ENCODE measurements around the gene SUPT6H. TPM values are rescaled to one million over a fixed set of nuclear protein-coding genes. Genes with fewer than 3 reads are reported as not detected.
"Not testable (repeated sequence)": the region's sequence is repeated elsewhere in the genome, so short reads cannot be mapped to it uniquely, and the experiment has no call there.

Gene SUPT6H
- total RNA-seq, 1 donor from 2014 or later: 63.5 TPM

DNA sequence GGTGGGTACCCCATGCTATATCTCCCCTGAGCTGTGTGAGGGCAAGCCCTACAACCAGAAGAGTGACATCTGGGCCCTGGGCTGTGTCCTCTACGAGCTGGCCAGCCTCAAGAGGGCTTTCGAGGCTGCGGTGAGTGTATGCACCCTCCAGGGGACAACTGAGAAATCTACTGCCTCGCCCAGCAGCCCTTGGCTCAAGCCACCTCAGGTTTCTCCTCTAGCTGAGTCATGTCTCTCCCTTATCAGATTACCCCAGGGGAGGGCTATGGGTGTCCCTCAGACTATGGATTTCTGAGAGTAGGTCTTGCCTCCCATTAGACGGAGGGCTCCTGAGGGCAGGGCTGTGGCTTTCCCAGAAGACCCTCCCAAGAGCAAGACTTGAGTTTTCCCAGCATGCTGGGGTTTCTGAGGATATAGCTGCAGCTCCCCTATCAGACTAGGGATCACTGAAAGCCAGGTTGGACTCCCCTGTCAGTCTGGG is 73.3 kb downstream of the SUPT6H start:
- Mint-ChIP-seq H3K27ac (ENCODE audit: unreplicated experiment) (no peak overlapping the region), H3K27me3 (ENCODE audit: low read depth) (no peaks in the 10 kb centered on the region), H3K4me1 (ENCODE audit: low read depth) (no peaks in the 10 kb centered on the region), H3K4me3 (ENCODE audit: unreplicated experiment) (no peak overlapping the region), H3K36me3 (ENCODE audit: low read depth) (no peaks in the 10 kb centered on the region), H3K9me3 (ENCODE audit: low read depth) (no peaks in the 10 kb centered on the region)
- TF ChIP-seq, protein P1, sequence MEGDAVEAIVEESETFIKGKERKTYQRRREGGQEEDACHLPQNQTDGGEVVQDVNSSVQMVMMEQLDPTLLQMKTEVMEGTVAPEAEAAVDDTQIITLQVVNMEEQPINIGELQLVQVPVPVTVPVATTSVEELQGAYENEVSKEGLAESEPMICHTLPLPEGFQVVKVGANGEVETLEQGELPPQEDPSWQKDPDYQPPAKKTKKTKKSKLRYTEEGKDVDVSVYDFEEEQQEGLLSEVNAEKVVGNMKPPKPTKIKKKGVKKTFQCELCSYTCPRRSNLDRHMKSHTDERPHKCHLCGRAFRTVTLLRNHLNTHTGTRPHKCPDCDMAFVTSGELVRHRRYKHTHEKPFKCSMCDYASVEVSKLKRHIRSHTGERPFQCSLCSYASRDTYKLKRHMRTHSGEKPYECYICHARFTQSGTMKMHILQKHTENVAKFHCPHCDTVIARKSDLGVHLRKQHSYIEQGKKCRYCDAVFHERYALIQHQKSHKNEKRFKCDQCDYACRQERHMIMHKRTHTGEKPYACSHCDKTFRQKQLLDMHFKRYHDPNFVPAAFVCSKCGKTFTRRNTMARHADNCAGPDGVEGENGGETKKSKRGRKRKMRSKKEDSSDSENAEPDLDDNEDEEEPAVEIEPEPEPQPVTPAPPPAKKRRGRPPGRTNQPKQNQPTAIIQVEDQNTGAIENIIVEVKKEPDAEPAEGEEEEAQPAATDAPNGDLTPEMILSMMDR (IDR thresholded peaks at IDR 0.05): no peak
- no peak for DNase-seq (ENCODE audit: low spot score)

DNA sequence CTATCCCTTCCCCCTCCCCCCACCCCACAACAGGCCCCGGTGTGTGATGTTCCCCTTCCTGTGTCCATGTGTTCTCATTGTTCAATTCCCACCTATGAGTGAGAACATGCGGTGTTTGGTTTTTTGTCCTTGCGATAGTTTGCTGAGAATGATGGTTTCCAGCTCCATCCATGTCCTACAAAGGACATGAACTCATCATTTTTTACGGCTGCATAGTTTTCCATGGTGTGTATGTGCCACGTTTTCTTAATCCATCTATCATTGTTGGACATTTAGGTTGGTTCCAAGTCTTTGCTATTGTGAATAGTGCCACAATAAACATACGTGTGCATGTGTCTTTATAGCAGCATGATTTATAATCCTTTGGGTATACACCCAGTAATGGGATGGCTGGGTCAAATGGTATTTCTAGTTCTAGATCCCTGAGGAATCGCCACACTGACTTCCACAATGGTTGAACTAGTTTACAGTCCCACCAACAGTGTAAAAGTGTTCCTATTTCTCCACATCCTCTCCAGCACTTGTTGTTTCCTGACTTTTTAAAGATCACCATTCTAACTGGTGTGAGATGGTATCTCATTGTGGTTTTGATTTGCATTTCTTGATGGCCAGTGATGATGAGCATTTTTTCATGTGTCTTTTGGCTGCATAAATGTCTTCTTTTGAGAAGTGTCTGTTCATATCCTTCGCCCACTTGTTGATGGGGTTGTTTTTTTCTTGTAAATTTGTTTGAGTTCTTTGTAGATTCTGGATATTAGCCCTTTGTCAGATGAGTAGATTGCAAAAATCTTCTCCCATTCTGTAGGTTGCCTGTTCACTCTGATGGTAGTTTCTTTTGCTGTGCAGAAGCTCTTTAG is 74.1 kb downstream of the SUPT6H start:
- not testable (repeated sequence) for DNase-seq (ENCODE audit: low spot score); H3K9me3 Mint-ChIP-seq (ENCODE audit: low read depth); H3K27me3 Mint-ChIP-seq (ENCODE audit: low read depth); H3K4me3 Mint-ChIP-seq (ENCODE audit: unreplicated experiment); H3K4me1 Mint-ChIP-seq (ENCODE audit: low read depth); H3K27ac Mint-ChIP-seq (ENCODE audit: unreplicated experiment); H3K36me3 Mint-ChIP-seq (ENCODE audit: low read depth)

DNA sequence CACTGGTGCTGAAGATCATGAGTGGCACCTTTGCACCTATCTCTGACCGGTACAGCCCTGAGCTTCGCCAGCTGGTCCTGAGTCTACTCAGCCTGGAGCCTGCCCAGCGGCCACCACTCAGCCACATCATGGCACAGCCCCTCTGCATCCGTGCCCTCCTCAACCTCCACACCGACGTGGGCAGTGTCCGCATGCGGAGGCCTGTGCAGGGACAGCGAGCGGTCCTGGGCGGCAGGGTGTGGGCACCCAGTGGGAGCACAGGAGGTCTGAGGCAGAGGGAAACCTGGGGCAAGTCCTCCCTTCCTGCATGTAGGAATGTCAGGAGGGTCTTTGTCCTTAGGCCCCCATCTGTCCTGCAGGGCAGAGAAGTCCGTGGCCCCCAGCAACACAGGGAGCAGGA is 75.3 kb downstream of the SUPT6H start:
- no peaks in the 10 kb centered on the region for H3K9me3 Mint-ChIP-seq (ENCODE audit: low read depth)
- peak; percentile 81 for DNase-seq (ENCODE audit: low spot score)
- TF ChIP-seq, protein P1 (IDR thresholded peaks at IDR 0.05): no peak
- no peaks in the 10 kb centered on the region for H3K4me1 Mint-ChIP-seq (ENCODE audit: low read depth)
- H3K27me3 Mint-ChIP-seq (ENCODE audit: low read depth): no peaks in the 10 kb centered on the region
- no peaks in the 10 kb centered on the region for H3K36me3 Mint-ChIP-seq (ENCODE audit: low read depth)
- H3K27ac Mint-ChIP-seq (ENCODE audit: unreplicated experiment): no peak overlapping the region
- no peak overlapping the region for H3K4me3 Mint-ChIP-seq (ENCODE audit: unreplicated experiment)

DNA sequence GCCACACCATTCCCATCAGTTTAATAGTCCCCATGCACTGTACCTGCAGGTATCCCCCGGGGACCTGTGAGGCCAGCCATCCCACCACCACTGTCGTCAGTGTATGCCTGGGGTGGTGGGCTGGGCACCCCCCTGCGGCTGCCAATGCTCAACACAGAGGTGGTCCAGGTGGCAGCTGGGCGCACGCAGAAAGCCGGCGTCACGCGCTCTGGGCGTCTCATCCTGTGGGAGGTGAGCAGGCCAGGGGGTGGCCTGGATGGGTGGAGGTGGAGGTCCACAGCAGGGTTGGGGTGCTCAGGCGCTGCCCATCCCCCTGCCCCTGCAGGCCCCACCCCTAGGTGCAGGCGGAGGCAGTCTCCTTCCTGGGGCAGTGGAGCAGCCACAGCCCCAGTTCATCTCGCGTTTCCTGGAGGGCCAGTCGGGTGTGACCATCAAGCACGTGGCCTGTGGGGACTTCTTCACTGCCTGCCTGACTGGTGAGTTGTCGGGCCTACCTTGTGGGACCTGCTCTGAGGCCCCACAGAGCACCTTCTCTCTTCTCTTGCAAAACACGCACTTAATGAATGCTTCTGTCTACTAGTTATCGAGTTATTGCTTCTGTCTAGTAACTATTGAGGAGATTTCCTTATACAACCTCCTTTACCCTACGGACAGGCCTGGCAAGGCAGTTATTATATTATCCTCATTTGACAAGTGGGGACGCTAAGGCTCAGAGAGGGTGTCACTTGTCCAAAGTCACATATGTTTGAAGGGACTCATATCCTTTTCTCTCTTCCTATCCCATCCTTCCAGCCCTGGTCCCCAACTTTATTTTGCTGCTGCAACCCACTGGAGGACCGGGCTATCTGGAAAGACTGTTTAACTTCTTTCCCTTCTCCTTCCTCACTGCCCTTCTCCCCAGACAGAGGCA is 76.0 kb downstream of the SUPT6H start:
- Mint-ChIP-seq H3K27ac (ENCODE audit: unreplicated experiment) (no peak overlapping the region), H3K4me3 (ENCODE audit: unreplicated experiment) (no peak overlapping the region), H3K4me1 (ENCODE audit: low read depth) (peaks cover 4% of the 10 kb centered on the region), H3K36me3 (ENCODE audit: low read depth) (no peaks in the 10 kb centered on the region), H3K9me3 (ENCODE audit: low read depth) (no peaks in the 10 kb centered on the region), H3K27me3 (ENCODE audit: low read depth) (no peaks in the 10 kb centered on the region)
- TF ChIP-seq, protein P1 (IDR thresholded peaks at IDR 0.05): no peak
- DNase-seq (ENCODE audit: low spot score): peak; percentile 88

DNA sequence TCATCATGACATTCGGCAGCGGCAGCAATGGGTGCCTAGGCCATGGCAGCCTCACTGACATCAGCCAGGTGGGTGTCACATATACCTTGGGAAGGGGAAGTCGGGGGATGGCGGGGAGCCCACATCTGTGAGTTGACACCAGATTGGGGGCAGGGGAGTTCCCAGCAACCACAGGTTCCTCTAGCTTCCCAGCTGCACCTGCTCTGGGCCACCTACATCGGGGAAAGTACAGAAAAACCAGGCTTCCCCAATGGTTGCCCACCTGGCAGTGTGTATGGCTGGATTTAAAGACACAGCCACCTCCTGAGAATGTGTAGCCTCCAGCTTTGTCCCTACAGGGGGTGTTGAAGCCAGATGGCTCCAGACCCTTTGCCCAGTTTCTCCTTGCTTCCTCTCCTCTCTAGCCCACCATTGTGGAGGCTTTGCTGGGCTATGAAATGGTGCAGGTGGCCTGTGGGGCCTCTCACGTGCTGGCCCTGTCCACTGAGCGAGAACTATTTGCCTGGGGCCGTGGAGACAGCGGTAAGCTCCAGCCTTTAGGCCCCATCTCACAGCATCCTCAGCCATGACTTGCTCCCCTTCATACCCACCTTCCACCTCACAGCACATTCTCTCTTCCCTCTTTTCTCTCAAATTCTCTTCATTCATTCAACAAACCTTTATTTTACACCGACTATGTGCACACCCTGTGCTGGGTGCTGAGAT is 76.8 kb downstream of the SUPT6H start:
- H3K4me1 Mint-ChIP-seq (ENCODE audit: low read depth): peaks cover 6% of the 10 kb centered on the region
- TF ChIP-seq, protein P1 (IDR thresholded peaks at IDR 0.05): no peak
- DNase-seq (ENCODE audit: low spot score): peak; percentile 77
- H3K9me3 Mint-ChIP-seq (ENCODE audit: low read depth): no peaks in the 10 kb centered on the region
- H3K4me3 Mint-ChIP-seq (ENCODE audit: unreplicated experiment): no peak overlapping the region
- no peaks in the 10 kb centered on the region for H3K36me3 Mint-ChIP-seq (ENCODE audit: low read depth)
- no peak overlapping the region for H3K27ac Mint-ChIP-seq (ENCODE audit: unreplicated experiment)
- H3K27me3 Mint-ChIP-seq (ENCODE audit: low read depth): no peaks in the 10 kb centered on the region

All from chondrocyte (in vitro differentiated cells).